Activated naive CD4-positive, alpha-beta T cell treated with anti-CD3 and anti-CD28 coated beads, Interleukin-2, amount 50 U/mL, for 72 hours (primary cell): Measurements from ENCODE around the gene EML6. TPM values are rescaled to one million over a fixed set of nuclear protein-coding genes. Genes with fewer than 3 reads are reported as not detected.

Source experiments
- ATAC-seq, 2 donors: fragments of 150-1000 bp; cut with Tn5 transposase; 2 replicates each; pipeline ENCODE4 v1.10.0; 2021; ENCODE audit warnings: mild to moderate bottlenecking in 2 of 2, moderate library complexity in 2 of 2
- DNase-seq, 2 donors: peaks; one replicate each; pipeline ENCODE4 v3.0.0; 2021 to 2022; ENCODE audit warnings: low spot score in 2 of 2
- H3K27ac Mint-ChIP-seq, 2 donors: one replicate each; pipeline ENCODE4 v1.8.0; 2022; ENCODE audit warnings: mild to moderate bottlenecking in 2 of 2, mixed read lengths in 2 of 2
- H3K36me3 Mint-ChIP-seq, 2 donors: one replicate each; pipeline ENCODE4 v1.8.0; 2022; ENCODE audit warnings: mixed read lengths in 2 of 2
- H3K9me3 Mint-ChIP-seq, 2 donors: one replicate each; pipeline ENCODE4 v1.8.0; 2022; ENCODE audit warnings: mixed read lengths in 2 of 2
- total RNA-seq, 2 donors: library from RNA; stranded (reverse); gene quantifications; one replicate each; pipeline ENCODE4 v1.2.3, GENCODE V29; 2022

EML6 gene
- total RNA-seq, 2 donors from 2014 or later = 0.30 to 2.4 TPM

DNA sequence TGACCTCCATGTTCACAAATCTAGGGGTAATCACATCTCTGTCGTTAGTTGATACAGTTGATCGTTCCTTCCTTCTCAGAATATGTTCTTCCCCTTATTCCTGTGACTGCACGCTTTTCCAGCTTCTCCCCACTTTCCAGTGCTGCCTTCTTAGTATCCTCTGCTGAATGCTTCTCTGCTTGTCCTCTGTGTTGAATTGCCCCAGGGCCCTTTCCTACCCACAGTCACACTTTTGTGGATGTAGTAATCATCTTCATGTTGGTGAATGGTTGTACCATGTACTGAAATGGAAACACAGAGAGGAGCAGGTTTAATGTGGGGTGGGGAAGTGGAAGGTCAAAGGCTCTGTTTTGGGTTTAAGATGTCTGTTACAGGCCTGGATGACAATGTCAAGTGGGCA lies 47.2 kb downstream of the EML6 start:
- DNase-seq = no peak
- Mint-ChIP-seq H3K9me3 (peaks cover 5 to 14% of the 10 kb centered on the region in 2 donors), H3K36me3 (peaks cover 5 to 6% of the 10 kb centered on the region in 2 donors), H3K27ac (no peak overlapping the region)
- ATAC-seq = no peak

DNA sequence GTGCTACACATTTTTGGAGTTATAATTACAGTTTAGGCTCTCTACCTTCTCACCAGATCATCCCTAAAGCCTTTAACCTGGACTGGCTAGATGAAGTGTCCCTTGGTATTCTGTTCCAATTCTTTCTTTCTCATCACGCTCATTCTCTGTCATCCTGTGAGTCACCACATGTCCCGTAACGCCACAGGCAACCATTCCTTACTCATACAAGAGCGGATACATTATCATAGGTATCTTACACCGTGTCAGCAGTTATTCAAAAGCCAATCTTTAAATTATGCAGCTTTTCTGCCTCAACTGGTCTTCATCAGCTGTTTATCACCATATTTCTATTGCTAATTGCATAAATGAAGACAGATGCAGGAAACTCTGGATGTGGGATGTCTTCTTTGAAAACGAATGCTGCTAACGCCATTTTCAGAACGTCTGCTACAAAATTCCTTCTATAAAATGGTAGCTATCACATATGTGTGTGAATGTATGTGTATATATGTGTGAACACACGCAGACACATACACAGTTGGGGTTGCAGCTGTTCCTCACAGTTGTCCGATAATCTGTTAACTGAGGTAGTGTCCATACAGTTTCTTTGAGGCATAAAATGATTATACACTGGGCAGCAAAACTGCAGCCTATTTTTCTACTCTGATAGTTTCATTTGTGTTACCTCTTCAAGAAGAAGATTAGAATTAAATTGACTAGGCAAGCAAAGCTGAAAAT lies 47.9 kb downstream of the EML6 start:
- peaks cover 11 to 12% of the 10 kb centered on the region in 2 donors for H3K36me3 Mint-ChIP-seq
- no peak overlapping the region for H3K27ac Mint-ChIP-seq
- peaks cover 9 to 20% of the 10 kb centered on the region in 2 donors for H3K9me3 Mint-ChIP-seq
- ATAC-seq = no peak
- no peak for DNase-seq

DNA sequence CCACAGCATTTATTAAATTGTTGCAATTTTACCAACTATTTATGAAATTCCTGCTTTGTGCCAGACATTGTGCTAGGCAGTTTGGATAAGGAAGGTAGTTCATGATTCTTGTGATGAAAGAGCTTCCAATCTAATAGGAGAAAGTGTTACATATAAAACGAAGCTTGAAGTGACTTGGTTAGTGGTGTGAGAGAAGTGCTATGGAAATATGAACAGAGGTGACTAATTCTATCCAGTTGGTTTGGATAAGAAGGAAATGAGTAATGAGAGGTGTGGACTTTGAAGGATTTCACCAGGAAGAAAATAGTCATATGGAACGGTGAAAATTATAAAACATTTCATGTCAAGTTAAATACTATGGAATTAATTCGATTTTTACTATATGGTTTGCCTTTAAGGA lies 48.6 kb downstream of the EML6 start:
- peaks cover 13 to 15% of the 10 kb centered on the region in 2 donors for H3K36me3 Mint-ChIP-seq
- peaks cover 9 to 20% of the 10 kb centered on the region in 2 donors for H3K9me3 Mint-ChIP-seq
- no peak overlapping the region for H3K27ac Mint-ChIP-seq
- ATAC-seq = no peak
- DNase-seq = no peak

DNA sequence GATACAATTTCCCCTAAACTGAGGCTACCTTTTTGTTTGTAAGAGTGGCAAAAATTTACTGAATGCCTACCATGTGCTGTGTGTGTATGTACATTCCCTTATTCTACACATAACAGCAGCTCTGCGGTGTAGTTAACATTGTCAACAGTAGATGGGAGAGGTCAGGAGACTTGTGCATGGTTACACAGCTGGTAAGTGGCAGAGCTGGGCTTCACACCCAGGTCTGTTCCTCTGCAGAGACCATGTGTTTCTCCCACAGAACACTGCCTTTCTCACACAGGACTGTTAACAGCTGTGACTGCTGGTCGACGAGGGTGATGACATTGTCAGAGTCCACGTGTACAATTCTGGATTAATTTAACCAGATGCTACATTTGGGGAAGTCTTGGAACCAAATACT lies 49.1 kb downstream of the EML6 start:
- H3K9me3 Mint-ChIP-seq = peaks cover 9 to 20% of the 10 kb centered on the region in 2 donors
- ATAC-seq = no peak
- DNase-seq = no peak
- peaks cover 13 to 19% of the 10 kb centered on the region in 2 donors for H3K36me3 Mint-ChIP-seq
- no peak overlapping the region for H3K27ac Mint-ChIP-seq

DNA sequence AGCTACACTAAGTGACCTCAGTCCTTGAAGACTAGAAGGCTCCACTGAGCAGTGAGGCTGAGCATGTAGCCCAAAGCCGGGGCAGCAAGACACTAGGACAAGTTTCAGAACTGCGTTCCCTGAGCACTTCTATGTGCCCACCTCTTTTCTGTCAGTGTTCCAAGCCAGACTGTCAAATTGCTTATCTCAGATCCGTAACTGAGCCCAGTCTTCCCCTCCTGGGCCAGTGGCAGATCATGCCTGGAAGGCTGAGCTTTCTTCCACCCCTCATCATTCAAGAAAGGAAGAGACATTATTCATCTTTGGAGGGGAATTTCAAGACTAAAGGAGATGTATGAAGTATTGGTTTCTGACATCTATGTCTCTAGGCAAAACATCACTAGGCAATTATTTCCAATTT lies 49.8 kb downstream of the EML6 start:
- DNase-seq (no peak), ATAC-seq (no peak)
- Mint-ChIP-seq H3K9me3 (peaks cover 9 to 20% of the 10 kb centered on the region in 2 donors), H3K27ac (no peak overlapping the region), H3K36me3 (peaks cover 13 to 20% of the 10 kb centered on the region in 2 donors)

DNA sequence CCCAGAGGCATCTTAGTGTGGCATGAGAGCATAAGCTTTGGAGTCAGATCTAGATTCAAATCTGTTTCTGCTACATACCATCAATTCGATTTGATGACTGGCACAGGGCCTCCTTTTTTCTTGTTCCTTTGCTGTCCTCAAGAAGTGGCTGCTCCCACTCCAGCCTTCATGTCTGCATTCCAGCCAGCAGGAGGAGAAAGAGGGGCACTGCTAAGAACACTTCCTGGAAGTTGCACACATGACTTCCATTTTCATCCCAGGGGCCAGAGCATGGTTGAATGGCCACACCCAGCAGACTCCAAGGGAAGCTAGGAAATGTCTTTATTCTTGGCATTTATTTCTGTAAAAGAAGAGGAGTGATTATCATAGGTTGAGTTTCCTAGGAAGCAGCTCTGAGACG lies 50.4 kb downstream of the EML6 start:
- H3K27ac Mint-ChIP-seq = peak overlapping the region in 1 of 2 donors; percentile 5
- DNase-seq = no peak
- peaks cover 13 to 20% of the 10 kb centered on the region in 2 donors for H3K36me3 Mint-ChIP-seq
- H3K9me3 Mint-ChIP-seq = peaks cover 9 to 20% of the 10 kb centered on the region in 2 donors
- no peak for ATAC-seq

DNA sequence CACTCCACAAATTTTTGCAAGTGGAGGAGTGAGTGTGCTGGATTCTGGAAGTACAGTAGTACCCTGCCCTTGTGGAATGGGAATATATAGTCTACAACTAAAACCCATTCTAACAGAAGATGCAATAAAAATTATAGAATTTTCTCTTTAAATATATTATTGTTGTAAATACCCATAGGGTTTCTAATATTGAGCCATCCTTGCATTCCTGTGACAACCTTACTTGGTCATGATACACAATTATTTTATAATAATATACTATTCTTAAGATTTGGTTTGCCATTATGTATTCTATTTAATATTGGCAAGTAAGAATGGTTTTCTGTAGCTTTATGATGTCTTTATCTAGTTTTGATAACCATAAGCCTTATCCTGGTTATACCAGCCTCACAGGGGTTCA lies 52.2 kb downstream of the EML6 start:
- Mint-ChIP-seq H3K36me3 (peaks cover 13 to 20% of the 10 kb centered on the region in 2 donors), H3K9me3 (peaks cover 9 to 20% of the 10 kb centered on the region in 2 donors), H3K27ac (no peak overlapping the region)
- ATAC-seq (no peak), DNase-seq (no peak)

DNA sequence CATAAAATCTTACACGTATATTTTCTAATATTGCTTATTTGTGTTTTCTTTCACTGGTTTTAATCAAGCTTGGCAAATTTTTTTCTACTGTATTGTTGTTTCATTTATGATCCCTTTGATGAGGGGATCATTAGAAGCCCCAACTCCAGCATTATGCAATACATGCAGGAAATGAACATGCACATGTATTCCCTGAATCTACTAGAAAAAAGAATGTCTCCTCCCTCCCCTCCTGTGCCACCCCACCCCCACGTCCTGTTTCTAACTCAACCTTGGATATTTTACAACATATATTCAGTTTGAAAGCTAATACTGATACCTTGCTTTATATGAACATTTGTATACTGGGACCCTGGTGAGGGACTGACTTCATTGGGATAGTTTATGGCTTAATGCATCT lies 53.0 kb downstream of the EML6 start:
- no peak for ATAC-seq
- no peak overlapping the region for H3K27ac Mint-ChIP-seq
- peaks cover 13 to 20% of the 10 kb centered on the region in 2 donors for H3K36me3 Mint-ChIP-seq

DNA sequence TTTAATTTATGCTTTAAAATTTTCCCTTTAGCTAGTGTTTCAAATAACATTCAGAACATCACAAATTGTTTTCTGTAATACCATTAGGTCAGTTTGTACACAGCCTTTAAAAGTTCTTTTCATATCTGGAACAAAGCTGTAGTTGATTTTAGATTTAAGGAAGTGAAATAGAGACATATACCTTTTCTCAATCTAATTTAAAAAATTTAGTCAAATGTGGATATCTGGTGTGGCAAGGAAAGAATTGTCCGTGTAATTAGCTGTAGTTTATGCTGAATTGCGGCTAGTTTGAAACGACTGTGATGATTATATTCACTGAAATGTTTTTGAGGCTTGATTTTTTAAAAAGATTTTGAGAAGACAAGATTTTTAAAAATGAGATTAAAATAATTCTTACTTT lies 59.9 kb downstream of the EML6 start:
- DNase-seq = no peak
- no peaks in the 10 kb centered on the region for H3K36me3 Mint-ChIP-seq
- no peaks in the 10 kb centered on the region for H3K9me3 Mint-ChIP-seq
- H3K27ac Mint-ChIP-seq = no peak overlapping the region
- no peak for ATAC-seq

More for the DNA sequence above, 53.0 kb downstream of the EML6 start:
- no peak for DNase-seq
- peaks cover 9 to 20% of the 10 kb centered on the region in 2 donors for H3K9me3 Mint-ChIP-seq

DNA sequence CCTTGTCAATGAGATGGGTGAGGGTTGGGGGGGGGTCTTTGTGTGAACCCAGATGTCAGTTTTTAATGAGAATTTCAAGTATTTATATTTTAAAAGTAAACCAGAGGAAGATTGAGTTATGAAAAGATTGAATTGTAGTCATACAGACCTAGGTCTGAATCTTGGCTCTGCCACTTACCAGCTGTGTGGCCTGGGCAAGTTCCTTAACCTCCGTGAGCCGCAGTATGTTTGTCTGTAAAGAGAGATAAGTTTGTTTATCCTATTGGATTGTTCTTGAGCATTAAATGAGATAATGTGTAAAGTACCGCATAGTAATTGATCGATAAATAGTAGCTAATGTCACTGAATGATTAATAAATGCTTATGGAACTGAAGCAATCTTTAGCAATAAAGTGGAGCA lies 63.8 kb downstream of the EML6 start:
- no peak for DNase-seq
- H3K9me3 Mint-ChIP-seq = no peaks in the 10 kb centered on the region
- no peak overlapping the region for H3K27ac Mint-ChIP-seq

DNA sequence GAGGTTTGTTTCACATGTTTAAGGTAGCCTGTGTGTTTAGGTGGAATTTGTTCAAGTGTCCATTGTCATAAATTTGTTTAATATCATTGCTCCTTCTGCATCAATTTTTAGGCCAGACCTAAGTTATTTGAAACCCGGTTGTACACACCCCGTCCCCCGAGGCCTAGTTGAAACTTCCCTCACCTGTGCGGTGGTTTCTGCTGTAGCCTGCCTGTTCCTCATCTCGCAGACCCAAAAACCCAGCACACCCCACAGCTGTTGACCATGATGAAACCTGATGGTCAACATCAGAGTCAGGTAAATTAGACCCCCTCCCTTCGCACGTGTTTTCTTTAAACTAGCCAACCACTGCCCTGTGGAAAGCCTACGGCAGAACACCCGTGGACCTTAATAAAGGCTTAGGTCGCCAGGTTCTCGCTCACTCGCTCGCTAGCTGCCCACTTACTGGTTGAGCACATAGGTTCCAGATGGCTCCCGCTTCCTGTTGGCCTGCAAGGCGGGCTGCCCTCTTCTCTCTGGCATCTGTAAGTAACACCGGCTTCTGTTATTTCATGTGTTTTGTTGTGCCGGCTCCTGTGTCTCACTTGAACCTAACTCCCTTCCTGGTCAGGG lies 64.4 kb downstream of the EML6 start:
- no peak for ATAC-seq
- no peaks in the 10 kb centered on the region for H3K9me3 Mint-ChIP-seq
- no peak for DNase-seq
- no peak overlapping the region for H3K27ac Mint-ChIP-seq
- no peaks in the 10 kb centered on the region for H3K36me3 Mint-ChIP-seq

More for the DNA sequence above, 63.8 kb downstream of the EML6 start:
- ATAC-seq = no peak
- no peaks in the 10 kb centered on the region for H3K36me3 Mint-ChIP-seq

DNA sequence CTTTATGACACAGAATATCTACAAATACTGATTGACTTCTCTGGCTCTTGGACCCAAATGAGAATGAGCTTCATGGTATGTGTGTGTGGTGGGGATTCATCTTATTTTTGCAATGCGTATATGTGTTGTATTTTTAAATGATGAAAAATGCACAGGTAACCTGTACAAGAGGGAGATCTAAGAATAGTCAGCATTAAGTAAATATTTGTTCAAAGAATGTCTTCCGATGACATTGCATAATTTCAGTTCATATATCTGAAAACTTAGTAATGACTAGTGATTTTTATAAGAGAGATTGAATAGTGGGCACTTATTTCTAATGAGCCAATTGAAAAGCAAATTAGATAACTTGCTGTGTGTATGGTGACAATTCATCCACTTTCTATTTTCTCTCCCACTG lies 66.4 kb downstream of the EML6 start:
- no peaks in the 10 kb centered on the region for H3K36me3 Mint-ChIP-seq
- H3K9me3 Mint-ChIP-seq = no peaks in the 10 kb centered on the region
- H3K27ac Mint-ChIP-seq = no peak overlapping the region
- ATAC-seq (no peak), DNase-seq (no peak)

DNA sequence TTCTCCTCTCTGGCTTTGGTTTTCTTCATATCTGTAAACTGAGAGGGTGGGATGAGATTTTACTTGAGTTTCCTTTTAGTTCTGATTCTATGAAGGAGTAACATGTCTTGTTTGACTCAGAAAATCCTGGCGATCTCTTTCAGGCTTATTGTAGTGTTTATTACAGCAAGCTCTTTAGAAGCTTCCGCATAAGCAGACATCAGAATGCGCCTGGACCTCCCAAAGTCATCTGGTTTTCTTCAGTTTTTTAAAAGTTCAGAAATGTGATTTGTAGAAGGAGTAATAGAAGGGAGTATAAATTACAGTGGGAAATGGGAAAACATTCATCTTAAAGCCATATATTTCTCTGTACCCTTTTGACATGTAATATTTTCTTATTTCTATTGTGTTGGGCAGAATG lies 68.4 kb downstream of the EML6 start:
- no peak for ATAC-seq
- H3K36me3 Mint-ChIP-seq = no peaks in the 10 kb centered on the region
- H3K9me3 Mint-ChIP-seq = no peaks in the 10 kb centered on the region
- DNase-seq = no peak
- H3K27ac Mint-ChIP-seq = no peak overlapping the region

DNA sequence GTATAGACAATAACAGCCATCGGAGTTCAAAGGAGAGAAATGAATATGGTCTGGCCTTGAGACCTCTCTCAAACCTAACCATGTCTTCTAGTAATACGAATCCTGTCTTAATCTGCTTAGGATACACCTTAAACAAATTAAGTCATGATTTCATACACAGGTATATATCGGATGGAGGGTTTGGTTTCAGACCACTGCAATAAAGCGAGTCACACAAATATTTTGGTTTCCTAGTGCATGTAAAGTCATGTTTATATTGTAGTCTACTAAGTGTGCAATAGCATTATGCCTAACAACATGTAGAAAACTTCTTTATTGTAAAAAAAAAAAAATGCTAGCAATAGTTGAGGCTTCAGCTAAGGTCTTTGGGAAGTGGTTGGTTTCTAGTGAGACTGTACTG lies 73.8 kb downstream of the EML6 start:
- Mint-ChIP-seq H3K27ac (no peak overlapping the region), H3K9me3 (no peaks in the 10 kb centered on the region), H3K36me3 (no peaks in the 10 kb centered on the region)
- DNase-seq (no peak), ATAC-seq (no peak)

DNA sequence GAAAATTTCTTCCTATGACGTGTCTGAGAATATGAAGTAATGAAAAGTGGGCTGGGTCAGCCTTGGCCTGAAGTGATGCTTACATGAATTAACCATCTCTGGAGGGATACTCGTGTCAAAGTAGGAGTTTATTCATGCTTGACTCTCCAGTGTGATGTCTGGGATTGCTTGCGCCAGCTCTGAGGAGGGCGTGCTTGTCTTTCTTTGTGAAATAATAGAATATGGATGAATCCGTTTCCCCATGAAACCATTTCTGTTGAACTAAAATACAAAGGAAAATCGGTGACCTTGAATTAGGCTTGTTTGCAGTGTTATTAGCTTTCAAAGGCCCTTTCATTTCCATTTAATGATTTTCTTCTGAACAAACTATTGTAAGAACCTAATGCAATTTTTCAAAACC lies 77.9 kb downstream of the EML6 start:
- ATAC-seq (no peak), DNase-seq (no peak)
- Mint-ChIP-seq H3K27ac (no peak overlapping the region), H3K9me3 (peaks cover 0 to 7% of the 10 kb centered on the region in 2 donors), H3K36me3 (no peaks in the 10 kb centered on the region)

DNA sequence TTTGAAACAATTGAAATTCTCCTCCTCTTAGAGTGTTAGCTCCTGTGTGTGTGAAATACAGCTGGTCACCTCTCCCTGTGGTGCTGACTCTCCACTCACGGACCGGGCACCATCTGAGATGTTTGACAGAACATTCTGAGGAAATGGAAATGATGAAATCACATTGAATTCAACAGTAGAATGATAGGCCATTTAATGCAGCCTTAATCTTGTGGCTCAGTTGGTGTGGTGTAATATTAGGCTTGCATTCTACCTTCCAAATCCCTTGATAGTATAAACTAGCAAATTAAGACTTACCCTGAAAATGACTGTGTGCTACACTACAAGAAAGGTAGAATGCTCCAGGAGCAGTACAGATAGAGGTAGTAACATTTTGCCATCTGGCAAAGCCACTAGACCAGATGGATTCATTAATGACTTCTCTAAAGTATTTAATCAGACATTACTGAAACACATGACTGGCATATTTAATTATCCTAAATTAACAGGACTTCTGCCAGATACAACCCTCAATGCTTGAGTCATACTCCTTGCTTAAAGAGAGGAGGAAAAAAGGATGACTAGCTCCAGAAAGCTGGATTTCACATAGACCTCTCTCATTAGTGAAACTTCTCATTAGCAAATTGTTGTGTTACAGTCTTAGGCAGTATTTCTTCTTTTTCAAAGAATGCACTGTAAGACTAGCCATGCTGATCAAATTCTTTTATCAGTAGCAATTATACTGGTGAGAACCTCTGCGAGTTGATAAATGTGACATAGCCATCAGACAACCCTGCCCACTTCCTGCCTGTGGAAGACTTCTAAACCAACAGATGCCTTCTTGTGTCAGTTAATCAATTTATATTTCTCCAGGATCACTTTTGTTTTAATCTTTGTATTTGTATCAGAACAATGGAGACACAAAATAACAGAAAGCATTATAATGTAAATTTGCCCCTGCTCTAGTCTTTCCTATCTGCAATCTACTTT lies 80.6 kb downstream of the EML6 start:
- ATAC-seq (no peak), DNase-seq (no peak)
- no peaks in the 10 kb centered on the region for H3K36me3 Mint-ChIP-seq
- peaks cover 0 to 7% of the 10 kb centered on the region in 2 donors for H3K9me3 Mint-ChIP-seq
- H3K27ac Mint-ChIP-seq = no peak overlapping the region

DNA sequence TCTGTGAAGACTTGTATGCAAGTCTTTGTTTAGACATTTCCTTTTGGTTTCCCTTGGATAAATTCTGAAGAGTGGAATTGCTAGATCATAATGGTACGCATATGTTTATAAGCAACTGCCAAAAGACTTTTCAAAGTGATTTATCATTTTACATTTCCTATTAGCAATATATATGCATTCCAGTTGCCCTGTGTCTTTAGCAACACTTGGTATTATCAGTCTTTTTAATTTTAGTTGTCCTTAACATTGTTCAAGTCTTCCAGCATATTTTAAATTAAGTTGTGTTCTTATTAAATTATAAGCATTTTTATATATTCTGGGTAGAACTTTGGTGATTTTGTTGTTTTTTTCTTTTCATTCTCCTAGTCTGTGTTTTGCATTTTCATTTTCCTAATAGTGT lies 81.8 kb downstream of the EML6 start:
- Mint-ChIP-seq H3K36me3 (no peaks in the 10 kb centered on the region), H3K27ac (no peak overlapping the region), H3K9me3 (peaks cover 0 to 7% of the 10 kb centered on the region in 2 donors)
- no peak for ATAC-seq
- no peak for DNase-seq
